H1 (cell line): ENCODE measurements around the gene CAMKMT. TPM values are rescaled to one million over a fixed set of nuclear protein-coding genes. Genes with fewer than 3 reads are reported as not detected.

Experiments used
- ASH2L ChIP-seq: fragments of 200-600, 300-600 bp; sonication (generic); IDR thresholded peaks from one replicate; pipeline ENCODE4 v1.7.1; 2017; ENCODE audit warnings: low read length
- BRCA1 ChIP-seq: IDR thresholded peaks from 2 replicates; pipeline ENCODE4 v1.6.1; 2012; ENCODE audit warnings: low read depth, low read length, improper control_type of control experiment
- SUZ12 ChIP-seq: fragments of 200-600 bp; sonication (generic); IDR thresholded peaks from 2 replicates; pipeline ENCODE4 v1.6.1; 2012; ENCODE audit warnings: mild to moderate bottlenecking, inconsistent platforms, low read length, moderate library complexity, mixed read lengths
- polyA plus RNA-seq, 7 experiments: library from polyadenylated mRNA; depleted of rRNA in 3 of 7; stranded (reverse) in 5 of 7; unstranded in 2 of 7; fragments of >200 nt in 5 of 7; fragments of 200-250 nt in 2 of 7; gene quantifications; 1 replicate in 5 of 7; 2 replicates in 1 of 7; 4 replicates in 1 of 7; pipeline versions ENCODE4 v1.2.1 to v1.2.3, GENCODE V29; 2011 to 2013; ENCODE audit warnings: missing spikeins in 2 of 7, mixed read lengths in 2 of 7
- total RNA-seq: library from RNA; stranded (reverse); fragmentation: NEBNext Ultra II Directional; extraction: Animal tissue kit (Norgen Biotek cat#: 25700); gene quantifications from 2 replicates; pipeline ENCODE4 v1.2.1, GENCODE V29; 2021

Gene CAMKMT
- total and polyA plus RNA-seq, 2 of the 8 experiments (the other 6 are each of a cell fraction or from before 2014, with no cell fraction given) = 14.7 to 22.4 TPM

DNA sequence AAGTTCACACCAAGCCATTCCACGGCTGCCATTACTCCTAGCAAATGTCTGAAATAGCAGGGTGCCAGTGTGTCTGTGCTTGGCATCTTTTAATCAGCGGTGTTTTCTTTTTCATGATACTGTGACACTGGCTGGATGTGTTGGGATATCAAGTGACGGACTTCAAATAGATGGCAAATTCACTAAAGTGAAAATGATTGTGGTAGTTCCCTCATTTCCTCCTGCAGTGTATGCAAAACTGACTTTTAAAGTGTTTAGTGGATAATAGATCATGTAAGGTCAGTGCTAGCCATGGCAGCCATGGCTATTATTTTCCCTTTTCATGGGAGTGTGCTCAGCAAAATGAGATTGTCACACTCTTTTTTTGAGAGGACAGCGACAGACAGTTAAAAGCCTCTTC is 318.2 kb downstream of the CAMKMT start (continued):
- TF ChIP-seq SUZ12 (no peak), BRCA1 (no peak), ASH2L (no peak)
